ENCODE measurements around the gene WDCP.
"Not testable (repeated sequence)": the region's sequence is repeated elsewhere in the genome, so short reads cannot be mapped to it uniquely, and the experiment has no call there.

WDCP gene, protein sequence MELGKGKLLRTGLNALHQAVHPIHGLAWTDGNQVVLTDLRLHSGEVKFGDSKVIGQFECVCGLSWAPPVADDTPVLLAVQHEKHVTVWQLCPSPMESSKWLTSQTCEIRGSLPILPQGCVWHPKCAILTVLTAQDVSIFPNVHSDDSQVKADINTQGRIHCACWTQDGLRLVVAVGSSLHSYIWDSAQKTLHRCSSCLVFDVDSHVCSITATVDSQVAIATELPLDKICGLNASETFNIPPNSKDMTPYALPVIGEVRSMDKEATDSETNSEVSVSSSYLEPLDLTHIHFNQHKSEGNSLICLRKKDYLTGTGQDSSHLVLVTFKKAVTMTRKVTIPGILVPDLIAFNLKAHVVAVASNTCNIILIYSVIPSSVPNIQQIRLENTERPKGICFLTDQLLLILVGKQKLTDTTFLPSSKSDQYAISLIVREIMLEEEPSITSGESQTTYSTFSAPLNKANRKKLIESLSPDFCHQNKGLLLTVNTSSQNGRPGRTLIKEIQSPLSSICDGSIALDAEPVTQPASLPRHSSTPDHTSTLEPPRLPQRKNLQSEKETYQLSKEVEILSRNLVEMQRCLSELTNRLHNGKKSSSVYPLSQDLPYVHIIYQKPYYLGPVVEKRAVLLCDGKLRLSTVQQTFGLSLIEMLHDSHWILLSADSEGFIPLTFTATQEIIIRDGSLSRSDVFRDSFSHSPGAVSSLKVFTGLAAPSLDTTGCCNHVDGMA

DNA sequence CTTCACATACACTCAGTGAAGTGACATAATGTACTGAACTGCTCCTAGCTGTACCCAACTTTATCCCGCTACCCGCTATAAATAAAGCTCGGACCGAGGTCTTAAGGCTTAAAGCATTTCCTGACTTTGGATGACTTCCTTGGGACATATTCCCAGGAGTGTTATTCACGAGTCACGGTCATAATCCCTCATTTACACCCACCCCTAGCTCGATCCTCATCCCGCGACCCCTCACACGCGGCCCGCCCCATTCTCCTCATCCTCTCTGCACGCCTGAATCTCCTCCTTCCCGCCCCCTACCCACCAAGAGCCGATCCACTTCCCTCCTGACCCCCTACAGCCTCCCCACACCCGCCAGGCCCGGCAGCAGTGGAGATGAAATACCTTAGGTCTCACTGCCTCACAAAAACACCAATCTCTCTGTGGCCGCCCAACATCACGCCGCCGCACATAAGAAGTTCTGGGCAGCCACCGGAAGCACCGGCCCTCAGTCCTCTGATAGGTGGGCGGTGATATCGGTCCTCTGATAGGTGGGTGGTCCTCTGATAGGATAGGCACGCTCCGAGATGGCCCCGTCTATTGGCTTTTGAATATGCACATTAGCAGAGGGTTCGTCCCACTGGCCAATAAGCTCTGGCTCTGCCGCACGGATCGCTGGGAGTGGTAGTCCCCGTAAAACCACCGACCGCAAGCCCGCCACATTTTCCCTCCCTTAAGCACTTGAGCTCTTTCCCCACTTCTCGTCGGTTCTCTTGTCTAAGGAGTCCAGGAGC lies at the start of gene WDCP:
Gene WDCP (minus strand): TSS at position 462 of the 773 bp plus-strand sequence. CDS start 7,897 bp downstream, outside the sequence.
- Histone ChIP-seq H3K9me3 (replicated peaks in 1 of 11) (no peaks in the 10 kb centered on the region), H3K27ac (peak within 1 kb of the TSS; percentile 4 to 79 (median 65); a peak in 20 of 22 replicates), H3K4me3 (peak within 1 kb of the TSS; percentile 74 to 90 (median 80)), H3K4me1 (peaks cover 31 to 43% (median 41%) of the 10 kb centered on the region in 10 experiments), H3K36me3 (no peaks in the 10 kb centered on the region; a peak in 1 of 22 replicates), H3K9ac (peak within 1 kb of the TSS; percentile 74 to 85 (median 82)), H4K20me1 (peaks cover 0 to 8% (median 0%) of the 10 kb centered on the region in 11 experiments; a peak in 3 of 22 replicates), H3K4me2 (peak within 1 kb of the TSS; percentile 67 to 88 (median 80)), H3K27me3 (peaks cover 41 to 47% (median 45%) of the 10 kb centered on the region in 11 experiments)
- TF ChIP-seq Cebpa-rat (IDR thresholded peaks at IDR 0.05), result no peak

DNA sequence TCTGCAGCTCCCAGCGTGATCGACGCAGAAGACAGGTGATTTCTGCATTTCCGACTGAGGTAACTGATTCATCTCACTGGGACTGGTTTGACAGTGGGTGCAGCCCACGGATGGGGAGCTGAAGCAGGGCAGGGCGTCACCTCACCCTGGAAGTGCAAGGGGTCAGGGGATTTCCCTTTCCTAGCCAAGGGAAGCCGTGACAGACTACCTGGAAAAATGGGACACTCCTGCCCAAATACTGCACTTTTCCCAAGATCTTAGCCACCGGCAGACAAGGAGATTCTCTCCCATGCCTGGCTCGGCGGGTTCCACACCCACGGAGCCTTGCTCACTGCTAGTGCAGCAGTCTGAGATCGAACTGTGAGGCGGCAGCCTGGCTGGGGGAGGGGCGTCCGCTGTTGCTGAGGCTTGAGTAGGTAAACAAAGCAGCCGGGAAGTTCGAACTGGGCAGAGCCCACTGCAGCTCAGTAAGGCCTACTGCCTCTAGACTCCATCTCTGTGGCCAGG lies 48.0 kb upstream of the WDCP start:
- H3K4me3 ChIP-seq, H3K4me1 ChIP-seq, H3K9ac ChIP-seq, H4K20me1 ChIP-seq, H3K27ac ChIP-seq, H3K27me3 ChIP-seq, H3K4me2 ChIP-seq: not testable (repeated sequence)
- Histone ChIP-seq H3K9me3 (replicated peaks in 1 of 11) (peaks cover 0 to 18% (median 12%) of the 10 kb centered on the region in 11 experiments; a peak in 9 of 22 replicates), H3K36me3 (peaks cover 23 to 66% (median 34%) of the 10 kb centered on the region in 11 experiments; a peak in 21 of 22 replicates)

DNA sequence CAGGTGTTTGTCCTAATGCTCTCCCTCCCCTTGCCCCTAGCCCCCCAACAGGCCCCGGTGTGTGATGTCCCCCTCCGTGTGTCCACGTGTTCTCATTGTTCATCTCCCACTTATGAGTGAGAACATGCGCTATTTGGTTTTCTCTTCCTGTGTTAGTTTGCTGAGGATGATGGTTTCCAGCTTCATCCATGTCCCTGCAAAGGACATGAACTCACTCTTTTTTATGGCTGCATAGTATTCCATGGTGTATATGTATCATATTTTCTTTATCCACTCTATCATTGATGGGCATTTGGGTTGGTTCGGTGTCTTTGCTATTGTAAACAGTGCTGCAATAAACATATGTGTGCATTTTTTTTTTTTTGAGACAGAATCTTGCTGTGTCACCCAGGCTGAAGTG lies 46.1 kb upstream of the WDCP start:
- not testable (repeated sequence) for H3K27me3 ChIP-seq, H3K4me3 ChIP-seq, H3K4me1 ChIP-seq, H3K4me2 ChIP-seq, H4K20me1 ChIP-seq, H3K9ac ChIP-seq, H3K27ac ChIP-seq
- peaks cover 0 to 15% (median 10%) of the 10 kb centered on the region in 11 experiments; a peak in 9 of 22 replicates for H3K9me3 ChIP-seq (replicated peaks in 1 of 11)
- H3K36me3 ChIP-seq, result peaks cover 32 to 86% (median 49%) of the 10 kb centered on the region in 11 experiments; a peak in 21 of 22 replicates

DNA sequence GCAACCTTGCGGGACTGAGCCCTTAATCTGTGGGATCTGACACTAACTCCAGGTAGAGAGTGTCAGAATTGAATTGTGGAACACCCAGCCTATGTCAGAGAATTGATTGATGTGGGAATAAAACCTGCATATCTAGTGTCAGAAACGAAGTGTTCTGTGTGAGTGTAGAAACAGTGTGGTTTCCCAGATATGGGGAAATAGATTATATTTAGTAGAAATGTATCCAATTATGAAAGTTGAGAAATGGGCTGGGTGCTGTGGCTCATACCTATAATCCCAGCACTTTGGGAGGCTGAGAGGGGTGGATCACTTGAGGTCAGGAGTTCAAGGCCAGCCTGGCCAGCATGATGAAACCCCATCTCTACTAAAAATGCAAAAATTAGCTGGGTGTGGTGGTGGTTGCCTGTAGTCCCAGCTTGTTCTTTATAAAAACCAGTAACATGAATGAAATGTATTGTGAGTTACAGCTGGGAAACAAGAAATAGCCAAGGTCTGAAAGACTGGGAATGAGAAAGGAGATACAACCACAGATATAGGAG lies 41.7 kb upstream of the WDCP start:
- Histone ChIP-seq H3K4me3 (no peak overlapping the region), H3K4me1 (peaks cover 8 to 11% (median 9%) of the 10 kb centered on the region in 10 experiments), H3K27me3 (no peaks in the 10 kb centered on the region), H3K27ac (no peak overlapping the region), H3K9me3 (replicated peaks in 1 of 11) (peaks cover 0 to 4% (median 0%) of the 10 kb centered on the region in 11 experiments; a peak in 2 of 22 replicates), H3K4me2 (no peak overlapping the region), H3K36me3 (peaks cover 11 to 72% (median 35%) of the 10 kb centered on the region in 11 experiments; a peak in 17 of 22 replicates), H3K9ac (no peak overlapping the region), H4K20me1 (no peaks in the 10 kb centered on the region)
- no peak for TF ChIP-seq Cebpa-rat (IDR thresholded peaks at IDR 0.05)

DNA sequence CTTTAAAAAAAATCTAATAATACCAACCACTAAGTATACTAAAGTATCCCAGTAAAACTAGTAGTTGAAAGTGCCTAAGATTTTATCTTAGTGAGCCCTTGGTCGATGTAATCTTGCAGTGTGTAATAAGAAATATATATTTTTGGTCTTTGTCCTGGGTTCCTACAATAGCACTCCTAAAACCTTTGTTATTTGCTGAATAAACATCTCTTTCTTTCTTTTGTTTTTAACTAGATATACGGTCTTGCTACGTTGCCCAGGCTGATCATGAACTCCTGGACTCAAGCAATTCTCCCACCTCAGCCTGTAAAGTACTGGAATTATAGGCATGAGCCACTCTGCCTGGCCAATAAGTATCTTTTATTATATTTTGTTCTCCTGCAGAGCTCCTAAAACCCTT lies 39.8 kb upstream of the WDCP start:
- TF ChIP-seq Cebpa-rat (IDR thresholded peaks at IDR 0.05), result no peak
- H3K9me3 ChIP-seq (replicated peaks in 1 of 11), result peaks cover 0 to 4% (median 0%) of the 10 kb centered on the region in 11 experiments; a peak in 1 of 22 replicates
- no peaks in the 10 kb centered on the region for H3K27me3 ChIP-seq
- H3K27ac ChIP-seq, result no peak overlapping the region
- peaks cover 14 to 26% (median 21%) of the 10 kb centered on the region in 10 experiments for H3K4me1 ChIP-seq
- H3K4me3 ChIP-seq, result no peak overlapping the region
- H3K4me2 ChIP-seq, result no peak overlapping the region
- peaks cover 10 to 64% (median 38%) of the 10 kb centered on the region in 11 experiments; a peak in 18 of 22 replicates for H3K36me3 ChIP-seq
- no peaks in the 10 kb centered on the region for H4K20me1 ChIP-seq
- H3K9ac ChIP-seq, result no peak overlapping the region

DNA sequence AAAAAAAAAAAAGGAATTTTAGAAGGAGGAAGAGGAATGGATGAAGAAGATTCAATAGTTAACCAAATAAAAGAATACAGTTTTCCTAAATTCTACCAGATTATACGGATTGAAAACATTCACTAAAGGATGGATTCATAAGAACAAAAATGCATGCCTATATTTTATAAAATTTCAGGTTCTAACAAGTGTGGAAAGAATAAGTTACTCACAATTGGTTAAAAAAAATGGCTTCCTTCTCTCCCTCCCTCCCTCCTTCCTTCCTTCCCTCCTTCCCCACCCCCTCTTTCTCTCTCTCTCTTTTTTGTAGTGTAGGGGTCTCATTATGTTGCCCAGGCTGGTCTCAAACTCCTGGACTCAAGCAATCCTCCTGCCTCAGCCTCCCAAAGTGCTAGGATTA lies 39.0 kb upstream of the WDCP start:
- Histone ChIP-seq H3K9me3 (replicated peaks in 1 of 11) (0 out of 22 replicates have a peak, but pooled peaks cover 0 to 4% (median 0%) of the 10 kb centered on the region in 11 experiments), H4K20me1 (no peaks in the 10 kb centered on the region), H3K27ac (no peak overlapping the region), H3K4me2 (no peak overlapping the region), H3K4me3 (no peak overlapping the region), H3K4me1 (peaks cover 14 to 34% (median 21%) of the 10 kb centered on the region in 10 experiments), H3K36me3 (peaks cover 10 to 64% (median 46%) of the 10 kb centered on the region in 11 experiments; a peak in 18 of 22 replicates), H3K9ac (no peak overlapping the region), H3K27me3 (no peaks in the 10 kb centered on the region)
- no peak for TF ChIP-seq Cebpa-rat (IDR thresholded peaks at IDR 0.05)

DNA sequence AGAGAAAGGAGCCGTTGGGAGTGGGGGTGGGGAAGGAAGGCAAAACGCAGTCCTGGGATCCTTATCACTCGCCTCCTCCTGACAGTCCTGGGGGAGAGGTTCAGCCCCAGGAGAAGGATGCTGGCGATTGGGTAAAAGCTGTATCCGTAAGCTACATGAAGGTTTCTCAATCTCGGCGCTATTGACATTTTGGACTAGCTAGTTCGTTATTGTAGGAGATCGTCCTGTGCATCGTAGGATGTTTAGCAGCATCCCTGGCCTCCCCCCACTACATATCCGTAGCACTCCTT lies 38.0 kb upstream of the WDCP start:
- H3K9ac ChIP-seq, result peak overlapping the region; percentile 77 to 86 (median 82)
- peaks cover 10 to 62% (median 49%) of the 10 kb centered on the region in 11 experiments; a peak in 19 of 22 replicates for H3K36me3 ChIP-seq
- peak overlapping the region; percentile 63 to 78 (median 68) for H3K4me3 ChIP-seq
- H3K4me2 ChIP-seq, result peak overlapping the region; percentile 79 to 98 (median 91)
- H3K27me3 ChIP-seq, result no peaks in the 10 kb centered on the region
- H4K20me1 ChIP-seq, result no peaks in the 10 kb centered on the region
- H3K9me3 ChIP-seq (replicated peaks in 1 of 11), result 0 out of 22 replicates have a peak, but pooled peaks cover 0 to 4% (median 0%) of the 10 kb centered on the region in 11 experiments
- peaks cover 14 to 43% (median 21%) of the 10 kb centered on the region in 10 experiments for H3K4me1 ChIP-seq
- H3K27ac ChIP-seq, result peak overlapping the region; percentile 43 to 84 (median 72); a peak in 19 of 22 replicates
- TF ChIP-seq Cebpa-rat (IDR thresholded peaks at IDR 0.05), result no peak

Data from BLaER1 treated with 17β-estradiol and CSF1 and Interleukin-3, amounts not matched to agents 10 nM and 100 nM (cell line).